GM15510 (cell line): ENCODE data around the gene SH3GL1.

ENCODE experiments used
- POLR2A ChIP-seq: IDR thresholded peaks from 3 replicates; pipeline ENCODE4 v1.6.1; 2011; ENCODE audit warnings: borderline replicate concordance; ENCODE audit not compliant: insufficient read length; ENCODE audit errors: extremely low read depth

The SH3GL1 gene

DNA sequence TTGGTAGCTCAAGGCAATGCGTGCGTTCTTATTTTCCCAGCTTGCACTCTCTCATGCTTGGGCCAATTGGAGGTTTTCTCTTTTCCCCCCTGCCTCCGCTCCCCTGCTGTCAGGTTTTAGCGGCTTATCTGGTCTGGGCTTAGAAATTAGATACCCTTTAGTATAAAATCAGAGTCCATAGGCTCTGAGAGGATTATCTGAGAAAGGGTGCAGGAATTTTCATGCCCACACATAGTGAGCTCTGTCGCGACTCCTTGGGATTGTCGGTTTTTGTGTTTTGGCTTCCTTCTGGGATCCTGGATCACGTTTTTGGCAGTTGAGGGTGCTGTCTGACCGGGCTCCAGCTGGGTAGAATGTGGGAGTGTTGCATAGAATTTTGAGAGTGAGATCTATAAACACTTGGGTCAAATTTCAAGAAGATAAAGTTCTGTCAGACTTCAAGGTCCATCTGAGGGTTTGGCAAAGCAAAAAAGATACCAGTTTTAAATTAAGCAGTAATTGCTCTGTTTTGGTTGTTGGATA, 14.5 kb upstream of the SH3GL1 start:
- no peak for TF ChIP-seq POLR2A

- TF ChIP-seq POLR2A: no peak
Observed at GRCh38 chr19:4414144-4414799, 13.9 kb upstream of the SH3GL1 start.

- TF ChIP-seq POLR2A: no peak
Observed at GRCh38 chr19:4413588-4413987, 13.2 kb upstream of the SH3GL1 start.

DNA sequence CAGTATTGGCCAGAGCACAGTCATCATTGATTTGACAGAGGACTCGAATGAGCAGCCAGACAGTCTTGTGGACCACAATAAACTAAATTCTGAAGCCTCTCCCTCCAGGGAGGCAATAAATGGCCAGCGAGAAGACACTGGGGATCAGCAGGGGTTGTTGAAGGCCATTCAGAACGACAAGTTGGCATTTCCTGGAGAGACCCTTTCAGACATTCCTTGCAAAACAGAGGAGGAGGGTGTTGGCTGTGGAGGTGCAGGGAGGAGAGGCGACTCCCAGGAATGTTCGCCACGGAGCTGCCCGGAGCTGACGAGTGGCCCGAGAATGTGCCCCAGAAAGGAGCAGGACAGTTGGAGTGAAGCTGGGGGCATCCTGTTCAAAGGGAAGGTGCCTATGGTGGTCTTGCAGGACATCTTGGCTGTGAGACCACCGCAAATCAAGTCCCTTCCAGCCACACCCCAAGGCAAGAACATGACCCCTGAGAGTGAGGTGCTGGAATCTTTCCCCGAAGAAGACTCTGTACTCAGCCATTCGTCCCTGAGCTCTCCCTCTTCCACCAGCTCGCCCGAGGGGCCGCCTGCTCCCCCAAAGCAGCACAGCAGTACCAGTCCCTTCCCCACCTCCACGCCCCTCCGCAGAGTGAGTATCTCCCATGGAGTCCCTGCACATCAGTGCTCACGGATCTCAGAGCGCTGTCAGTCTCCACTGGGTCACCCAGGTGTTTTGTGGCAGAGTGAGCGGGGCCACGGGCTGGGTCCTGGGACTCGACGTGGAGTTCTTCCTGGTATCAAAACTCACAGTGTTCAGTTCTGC, 9.0 kb upstream of the SH3GL1 start:
- TF ChIP-seq POLR2A: no peak

GRCh38 chr19:4406626-4407025, 6.3 kb upstream of the SH3GL1 start:
- no peak for TF ChIP-seq POLR2A

DNA sequence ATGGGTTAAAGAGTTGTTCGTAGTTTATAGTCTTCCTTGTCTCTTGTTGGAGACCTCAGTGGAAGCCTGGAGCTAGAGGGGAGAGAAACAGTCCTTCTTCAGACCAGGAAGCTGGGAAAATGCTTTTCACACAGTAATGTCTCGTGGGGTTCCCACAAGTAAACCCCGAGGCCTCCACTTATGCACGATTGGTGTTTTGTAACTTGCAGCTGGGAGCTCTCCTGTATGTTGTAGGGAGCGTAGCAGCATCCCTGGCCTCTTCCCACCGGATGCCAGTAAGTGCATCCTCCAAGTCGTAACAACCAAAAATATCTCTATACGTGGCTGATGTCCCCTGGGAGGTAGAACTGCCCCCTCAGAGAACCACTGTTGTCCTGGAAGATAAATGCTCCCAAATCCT, 5.6 kb upstream of the SH3GL1 start:
- TF ChIP-seq POLR2A: no peak

DNA sequence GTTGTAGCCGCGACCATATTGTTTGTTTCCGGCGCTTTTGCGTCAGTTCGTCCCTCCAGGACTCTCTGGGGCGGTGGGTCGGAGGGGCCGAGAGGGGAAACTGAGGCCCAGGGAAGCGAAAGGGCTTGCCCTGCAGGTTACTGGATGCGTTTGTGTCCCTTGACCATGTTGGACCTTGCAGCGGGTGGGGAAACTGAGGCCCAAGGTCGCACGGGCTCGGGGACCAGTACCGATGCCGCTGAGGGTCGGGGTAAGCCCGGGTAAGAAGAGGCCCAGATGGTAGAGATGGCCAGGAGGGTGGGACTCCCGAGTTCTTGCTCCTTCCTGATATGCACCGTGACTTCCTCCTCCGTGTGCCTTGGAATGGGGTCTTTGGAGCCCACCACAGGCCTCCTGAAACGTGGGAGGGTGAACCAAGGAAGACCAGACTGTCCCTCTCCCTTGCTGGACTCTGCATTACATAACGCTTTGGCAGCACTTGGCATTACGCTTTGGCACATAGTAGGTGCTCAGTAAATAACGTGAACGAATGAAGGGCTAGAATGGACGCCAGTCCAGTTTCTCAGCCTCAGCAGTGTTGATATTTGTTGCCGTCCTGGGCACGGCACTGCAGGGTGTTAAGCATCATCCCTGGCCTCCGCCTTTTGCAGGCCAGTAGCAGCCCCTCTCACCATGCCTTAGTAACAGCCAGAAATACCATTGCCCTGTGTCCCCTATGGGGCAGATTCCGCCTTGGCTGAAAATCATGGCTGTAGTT, 2.8 kb upstream of the SH3GL1 start:
- TF ChIP-seq POLR2A: no peak

DNA sequence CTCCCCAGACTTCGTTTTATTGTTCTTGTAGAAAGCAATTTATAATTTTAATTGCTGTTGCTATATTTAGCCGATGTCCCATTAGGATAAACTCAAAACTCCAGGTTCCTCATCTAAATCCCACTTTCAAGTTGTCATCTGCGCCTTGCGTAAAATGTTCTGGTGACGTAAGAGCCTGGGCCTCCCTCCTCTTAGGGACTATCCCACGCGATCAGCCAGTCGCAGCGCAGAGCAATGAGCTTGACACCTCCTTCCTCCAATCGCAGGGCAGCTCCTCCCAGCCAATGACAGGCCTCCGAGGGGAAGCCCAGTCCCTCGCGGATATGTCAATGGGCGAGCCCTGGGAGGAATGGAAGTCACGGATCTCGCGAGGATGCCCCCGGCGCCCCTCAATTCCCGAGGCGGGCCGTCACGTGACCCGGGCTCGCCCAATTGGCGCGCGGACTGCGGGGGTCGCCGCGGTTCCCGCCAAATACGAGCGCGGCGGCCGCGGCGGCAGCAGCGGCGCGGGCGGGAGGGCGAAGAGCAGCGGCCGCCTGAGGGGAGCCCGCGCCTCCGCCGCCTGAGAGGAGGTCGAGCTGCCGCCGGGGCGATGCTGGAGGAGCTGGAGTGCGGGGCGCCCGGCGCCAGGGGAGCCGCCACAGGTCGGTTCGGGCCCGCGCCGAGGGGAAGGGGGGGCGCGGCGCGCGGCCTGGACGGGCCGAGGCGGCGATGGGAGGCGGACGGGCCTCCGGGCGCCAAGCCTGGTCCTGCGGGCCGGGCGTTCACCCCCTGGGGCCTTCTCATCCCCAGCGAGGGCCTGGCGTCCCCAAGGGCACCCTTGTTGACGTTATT, 2.0 kb upstream of the SH3GL1 start, which contains the start of gene CHAF1A:
Gene CHAF1A, plus strand, starts transcription at position 470 of the 834 bp plus-strand sequence. Its CDS starts 123 bp downstream, at position 593.
- peak; percentile 69 for TF ChIP-seq POLR2A

- TF ChIP-seq POLR2A: no peak
Observed at GRCh38 chr19:4401769-4402170, 1.4 kb upstream of the SH3GL1 start.

DNA sequence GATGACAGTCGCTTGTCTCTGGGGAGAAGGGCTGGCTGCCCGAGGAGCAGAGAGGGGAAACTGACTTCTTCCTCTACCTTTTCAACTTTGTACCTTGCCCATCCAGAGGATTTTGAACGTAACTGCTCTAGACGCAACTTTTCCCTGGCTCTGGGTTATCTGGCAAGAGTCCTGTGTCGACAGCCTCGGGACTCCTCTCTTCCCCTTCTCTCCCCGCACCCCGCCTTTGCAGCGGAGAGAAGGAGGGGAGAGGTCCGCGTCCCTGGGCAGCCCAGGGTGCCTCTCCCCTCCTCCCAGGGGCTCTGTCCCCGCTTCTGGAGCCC, 574 bp downstream of the SH3GL1 start:
- TF ChIP-seq POLR2A: no peak

DNA sequence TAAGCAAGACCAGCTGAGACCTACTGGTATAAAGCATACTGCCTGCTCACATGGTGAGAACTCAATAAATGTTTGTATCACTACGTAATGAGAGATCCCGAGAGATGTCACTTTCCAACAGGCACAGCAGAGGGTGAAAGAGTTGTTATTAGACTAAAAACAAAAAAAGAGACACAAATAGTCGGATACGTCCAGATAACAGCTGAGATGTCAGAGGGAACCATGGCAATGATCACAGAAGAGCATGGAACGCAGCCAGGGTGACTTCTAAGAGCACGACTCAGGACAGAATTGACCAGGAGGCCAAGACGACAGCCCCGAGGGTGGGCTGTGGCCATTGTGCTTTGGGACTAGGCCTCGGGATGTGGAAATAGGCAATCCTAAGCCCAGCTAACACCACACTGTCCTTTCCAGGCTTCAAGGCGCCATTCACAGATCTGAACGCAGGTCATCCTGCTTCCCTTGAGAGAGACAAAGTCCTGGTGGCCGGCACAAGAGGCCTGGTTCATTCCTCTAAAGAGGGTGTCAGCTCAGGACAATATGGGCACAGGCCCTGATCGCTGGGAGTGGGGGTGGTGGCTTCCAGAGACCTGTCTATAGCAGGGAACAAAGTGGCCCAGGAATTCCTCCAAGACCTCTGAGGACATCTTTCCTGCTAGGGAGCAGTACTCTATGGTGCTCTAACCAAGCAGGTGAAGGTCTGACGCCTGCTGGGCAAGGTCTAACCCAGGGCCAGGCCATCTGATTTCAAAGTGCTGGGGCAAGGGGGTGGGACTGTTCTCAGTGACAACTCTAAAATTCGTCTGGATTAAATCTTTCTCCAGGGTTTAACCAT, 3.2 kb downstream of the SH3GL1 start:
- no peak for TF ChIP-seq POLR2A

- TF ChIP-seq POLR2A: no peak
Observed at GRCh38 chr19:4393947-4394590, 6.3 kb downstream of the SH3GL1 start.
